Left lung (tissue), 10 donors: ENCODE data around the gene ACAA1. TPM values are rescaled to one million over a fixed set of nuclear protein-coding genes. Genes with fewer than 3 reads are reported as not detected.

ENCODE experiments used
- ATAC-seq: fragments of 200-7000 bp; cut with Tn5 transposase; one replicate; pipeline ENCODE4 v1.9.1; 2020; ENCODE audit warnings: moderate library complexity
- DNase-seq, 4 donors: peaks; one replicate each; pipeline ENCODE4 v3.0.0-alpha.2; 2013 to 2020
- H3K27ac ChIP-seq, 2 donors: fragments of 200-600 bp; sonication (generic) in 1 of 2; one replicate each; pipeline versions ENCODE4 v1.5.0 to v1.8.0; 2020 to 2021
- H3K27me3 ChIP-seq, 2 donors: fragments of 200-600 bp; sonication (generic) in 1 of 2; one replicate each; pipeline versions ENCODE4 v1.5.0 to v1.8.0; 2020 to 2021
- H3K36me3 ChIP-seq, 2 donors: fragments of 200-600 bp; sonication (generic) in 1 of 2; one replicate each; pipeline versions ENCODE4 v1.5.0 to v1.8.0; 2020 to 2021
- H3K4me1 ChIP-seq, 2 donors: fragments of 200-600 bp; one replicate each; pipeline ENCODE4 v1.8.0; 2021
- H3K4me3 ChIP-seq, 2 donors: fragments of 200-600 bp; sonication (generic) in 1 of 2; one replicate each; pipeline versions ENCODE4 v1.5.0 to v1.8.0; 2020 to 2021; ENCODE audit warnings: mild to moderate bottlenecking in 1 of 2
- H3K9me3 ChIP-seq, 2 donors: fragments of 200-600 bp; sonication (generic) in 1 of 2; one replicate each; pipeline versions ENCODE4 v1.5.0 to v1.8.0; 2020 to 2021
- CTCF ChIP-seq, 2 donors: fragments of 200-600 bp; sonication (generic) in 1 of 2; IDR thresholded peaks; one replicate each; pipeline versions ENCODE4 v1.5.0 to v1.8.0; 2021; ENCODE audit warnings: antibody characterized with exemption in 2 of 2
- intact Hi-C, 2 donors: fragments of 100-400 bp; cut with DNase I; formaldehyde crosslinking; loops; one replicate each; pipeline versions ENCODE4 v1.11.2 to v1.14.2; 2022
- polyA plus RNA-seq, 6 donors: library from polyadenylated mRNA; unstranded; fragments of 120-200 nt; gene quantifications; one replicate each; pipeline ENCODE4 v1.2.1, GENCODE V29; 2013; ENCODE audit not compliant: insufficient read length in 6 of 6
- total RNA-seq, 2 donors: library from RNA; stranded (reverse); fragmentation: NEBNext Ultra II Directional; extraction: Animal tissue kit (Norgen Biotek cat#: 25700); gene quantifications; one replicate each; pipeline ENCODE4 v1.2.1, GENCODE V29; 2021
- donor health status: DM: no; HTN: yes; CAD: no.
- donor health status: DM: no; HTN: no; CAD: no.

ACAA1 gene
- total and polyA plus RNA-seq, 8 donors = 54.3 to 106 (median 60.2) TPM

- intact Hi-C loops = loop anchor here in 1 of 2 donors (10.0 kb wide), 1 partner anchor 347 kb away; no protein-coding TSS in a partner anchor
- H3K27me3 ChIP-seq = no peaks in the 10 kb centered on the region
- no peak overlapping the region for H3K4me3 ChIP-seq
- peaks cover 8 to 34% of the 10 kb centered on the region in 2 donors for H3K4me1 ChIP-seq
- peaks cover 0 to 100% of the 10 kb centered on the region in 2 donors for H3K36me3 ChIP-seq
- DNase-seq (peak in 1 of 4 donors; percentile 60), ATAC-seq (peak; percentile 89)
- peak overlapping the region; percentile 44 to 50 for H3K27ac ChIP-seq
- no peaks in the 10 kb centered on the region for H3K9me3 ChIP-seq
- no peak for TF ChIP-seq CTCF (IDR thresholded peaks at IDR 0.05)
These were observed 9.2 kb downstream of the ACAA1 start for GRCh38 chr3:38127611-38128302.

- DNase-seq (peak in 1 of 4 donors; percentile 22), ATAC-seq (no peak)
- Histone ChIP-seq H3K9me3 (no peaks in the 10 kb centered on the region), H3K27ac (no peak overlapping the region), H3K36me3 (peaks cover 0 to 100% of the 10 kb centered on the region in 2 donors), H3K27me3 (no peaks in the 10 kb centered on the region), H3K4me3 (no peak overlapping the region), H3K4me1 (peaks cover 8 to 19% of the 10 kb centered on the region in 2 donors)
- intact Hi-C loops = loop anchor here in 1 of 2 donors (10.0 kb wide), 1 partner anchor 348 kb away; no protein-coding TSS in a partner anchor
- no peak for TF ChIP-seq CTCF (IDR thresholded peaks at IDR 0.05)
These were observed 10.6 kb downstream of the ACAA1 start for GRCh38 chr3:38126121-38126892.

GRCh38 chr3:38125305-38126120 is 11.4 kb downstream of the ACAA1 start:
- Histone ChIP-seq H3K9me3 (no peaks in the 10 kb centered on the region), H3K27me3 (no peaks in the 10 kb centered on the region), H3K36me3 (peaks cover 0 to 100% of the 10 kb centered on the region in 2 donors), H3K27ac (no peak overlapping the region), H3K4me3 (no peak overlapping the region), H3K4me1 (peaks cover 8 to 14% of the 10 kb centered on the region in 2 donors)
- intact Hi-C loops = loop anchor here in 1 of 2 donors (10.0 kb wide), 1 partner anchor 349 kb away; no protein-coding TSS in a partner anchor
- TF ChIP-seq CTCF (IDR thresholded peaks at IDR 0.05) = no peak
- DNase-seq = no peak
- no peak for ATAC-seq

GRCh38 chr3:38124324-38125122 is 12.4 kb downstream of the ACAA1 start:
- H3K36me3 ChIP-seq = peaks cover 0 to 100% of the 10 kb centered on the region in 2 donors
- ATAC-seq = no peak
- no peak for DNase-seq
- peaks cover 8 to 14% of the 10 kb centered on the region in 2 donors for H3K4me1 ChIP-seq
- intact Hi-C loops = loop anchor here in 1 of 2 donors (10.0 kb wide), 1 partner anchor 350 kb away; no protein-coding TSS in a partner anchor
- no peaks in the 10 kb centered on the region for H3K9me3 ChIP-seq
- H3K27ac ChIP-seq = no peak overlapping the region
- no peak overlapping the region for H3K4me3 ChIP-seq
- no peaks in the 10 kb centered on the region for H3K27me3 ChIP-seq
- TF ChIP-seq CTCF (IDR thresholded peaks at IDR 0.05) = no peak
